OCI-LY1 (cell line): ENCODE data around the gene KRT8.

Experiments
- H2AFZ ChIP-seq: fragments of 200-600 bp; sonication (generic), shearing (Covaris generic); 2 replicates; pipeline ENCODE4 v1.6.0; 2014; ENCODE audit warnings: antibody characterized with exemption, mild to moderate bottlenecking, low read length
- H3F3A ChIP-seq: fragments of 200-600 bp; sonication (generic), shearing (Covaris generic); 2 replicates; pipeline ENCODE4 v1.6.0; 2014; ENCODE audit warnings: mild to moderate bottlenecking, antibody characterized with exemption, low read length, moderate library complexity; ENCODE audit not compliant: insufficient read depth
- H3K27ac ChIP-seq: fragments of 200-600 bp; sonication (generic); 2 replicates; pipeline ENCODE4 v1.5.1; 2014; ENCODE audit warnings: low read length, mixed run types, mild to moderate bottlenecking, low read depth; ENCODE audit not compliant: poor library complexity, severe bottlenecking
- H3K27me3 ChIP-seq: fragments of 200-600 bp; sonication (generic); 2 replicates; pipeline ENCODE4 v1.6.0; 2014; ENCODE audit warnings: antibody characterized with exemption, mild to moderate bottlenecking, low read length, moderate library complexity; ENCODE audit not compliant: insufficient read depth
- H3K36me3 ChIP-seq: fragments of 200-600 bp; sonication (generic); 2 replicates; pipeline ENCODE4 v1.6.1; 2014; ENCODE audit warnings: mild to moderate bottlenecking, antibody characterized with exemption, low read length, moderate library complexity, mixed read lengths; ENCODE audit not compliant: insufficient read depth
- H3K4me1 ChIP-seq: fragments of 200-600 bp; sonication (generic); 2 replicates; pipeline ENCODE4 v1.5.1; 2014; ENCODE audit warnings: mild to moderate bottlenecking, low read length, moderate library complexity; ENCODE audit not compliant: insufficient read depth, severe bottlenecking
- H3K4me2 ChIP-seq: fragments of 200-600 bp; sonication (generic), shearing (Covaris generic); 2 replicates; pipeline ENCODE4 v1.6.1; 2014; ENCODE audit warnings: low read length
- H3K4me3 ChIP-seq: fragments of 200-600 bp; sonication (generic); 2 replicates; pipeline ENCODE4 v1.5.1; 2014; ENCODE audit warnings: low read length, low read depth, mild to moderate bottlenecking, mixed read lengths; ENCODE audit not compliant: poor library complexity, severe bottlenecking
- H3K79me2 ChIP-seq: fragments of 200-600 bp; shearing (Covaris generic); 2 replicates; pipeline ENCODE4 v1.6.1; 2016; ENCODE audit warnings: mixed run types, low read length, mixed read lengths; ENCODE audit not compliant: insufficient read depth
- H3K9ac ChIP-seq: fragments of 200-600 bp; sonication (generic), shearing (Covaris generic); 2 replicates; pipeline ENCODE4 v1.6.1; 2014; ENCODE audit warnings: mild to moderate bottlenecking, low read length, mixed read lengths
- H3K9me2 ChIP-seq: fragments of 200-600 bp; sonication (generic), shearing (Covaris generic); 2 replicates; pipeline ENCODE4 v1.6.1; 2014; ENCODE audit warnings: low read depth, mild to moderate bottlenecking, low read length, mixed read lengths
- H3K9me3 ChIP-seq: fragments of 200-600 bp; shearing (Covaris generic); 2 replicates; pipeline ENCODE4 v1.6.1; 2014; ENCODE audit warnings: low read length, mixed read lengths
- H4K20me1 ChIP-seq: fragments of 200-600 bp; sonication (generic), shearing (Covaris generic); 2 replicates; pipeline ENCODE4 v1.6.0; 2016; ENCODE audit warnings: mild to moderate bottlenecking, low read length; ENCODE audit not compliant: insufficient read depth
- EZH2 ChIP-seq: fragments of 200-600 bp; sonication (generic), shearing (Covaris generic); IDR thresholded peaks from 2 replicates; pipeline ENCODE4 v1.8.0; 2017; ENCODE audit warnings: borderline replicate concordance, mixed run types, mild to moderate bottlenecking, antibody characterized with exemption, low read length, moderate library complexity, mixed read lengths
- TF ChIP-seq, protein P1 (sequence below): fragments of 200-600 bp; sonication (generic), shearing (Covaris generic); IDR thresholded peaks from 2 replicates; pipeline ENCODE4 v1.5.1; 2017; ENCODE audit warnings: mild to moderate bottlenecking, antibody characterized with exemption, low read length, moderate library complexity, mixed read lengths

The KRT8 gene

GRCh38 chr12:52848661-52849255 is 56.1 kb downstream of the KRT8 start, which contains the start of gene KRT78:
Gene KRT78 (minus strand): TSS chr12:52848994. CDS start chr12:52848930, 64 bp downstream.
- Histone ChIP-seq H3K9me2 (no peaks in the 10 kb centered on the region), H3K36me3 (no peaks in the 10 kb centered on the region), H3K9ac (no peak within 1 kb of the TSS), H3K4me1 (no peaks in the 10 kb centered on the region), H3K4me2 (no peak within 1 kb of the TSS), H3K79me2 (no peaks in the 10 kb centered on the region), H3K4me3 (no peak within 1 kb of the TSS), H3K27ac (no peak within 1 kb of the TSS), H3K27me3 (no peaks in the 10 kb centered on the region), H3F3A (no peaks in the 10 kb centered on the region), H4K20me1 (no peaks in the 10 kb centered on the region), H3K9me3 (no peaks in the 10 kb centered on the region), H2AFZ (no peak within 1 kb of the TSS)
- TF ChIP-seq EZH2: no peak
- TF ChIP-seq, protein P1, sequence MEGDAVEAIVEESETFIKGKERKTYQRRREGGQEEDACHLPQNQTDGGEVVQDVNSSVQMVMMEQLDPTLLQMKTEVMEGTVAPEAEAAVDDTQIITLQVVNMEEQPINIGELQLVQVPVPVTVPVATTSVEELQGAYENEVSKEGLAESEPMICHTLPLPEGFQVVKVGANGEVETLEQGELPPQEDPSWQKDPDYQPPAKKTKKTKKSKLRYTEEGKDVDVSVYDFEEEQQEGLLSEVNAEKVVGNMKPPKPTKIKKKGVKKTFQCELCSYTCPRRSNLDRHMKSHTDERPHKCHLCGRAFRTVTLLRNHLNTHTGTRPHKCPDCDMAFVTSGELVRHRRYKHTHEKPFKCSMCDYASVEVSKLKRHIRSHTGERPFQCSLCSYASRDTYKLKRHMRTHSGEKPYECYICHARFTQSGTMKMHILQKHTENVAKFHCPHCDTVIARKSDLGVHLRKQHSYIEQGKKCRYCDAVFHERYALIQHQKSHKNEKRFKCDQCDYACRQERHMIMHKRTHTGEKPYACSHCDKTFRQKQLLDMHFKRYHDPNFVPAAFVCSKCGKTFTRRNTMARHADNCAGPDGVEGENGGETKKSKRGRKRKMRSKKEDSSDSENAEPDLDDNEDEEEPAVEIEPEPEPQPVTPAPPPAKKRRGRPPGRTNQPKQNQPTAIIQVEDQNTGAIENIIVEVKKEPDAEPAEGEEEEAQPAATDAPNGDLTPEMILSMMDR: no peak

GRCh38 chr12:52847335-52848102 is 57.4 kb downstream of the KRT8 start:
- no peaks in the 10 kb centered on the region for H3K36me3 ChIP-seq
- H3K79me2 ChIP-seq: no peaks in the 10 kb centered on the region
- H3K27ac ChIP-seq: no peak overlapping the region
- H3K9me3 ChIP-seq: no peaks in the 10 kb centered on the region
- H3K9ac ChIP-seq: no peak overlapping the region
- H2AFZ ChIP-seq: no peak overlapping the region
- H3K9me2 ChIP-seq: no peaks in the 10 kb centered on the region
- TF ChIP-seq, protein P1: no peak
- TF ChIP-seq EZH2: no peak
- H3F3A ChIP-seq: no peaks in the 10 kb centered on the region
- H3K4me1 ChIP-seq: no peaks in the 10 kb centered on the region
- no peak overlapping the region for H3K4me2 ChIP-seq
- H3K4me3 ChIP-seq: no peak overlapping the region
- H4K20me1 ChIP-seq: no peaks in the 10 kb centered on the region
- no peaks in the 10 kb centered on the region for H3K27me3 ChIP-seq
